T-cell (primary cell): ENCODE results near the gene VPS37D. TPM values are rescaled to one million over a fixed set of nuclear protein-coding genes. Genes with fewer than 3 reads are reported as not detected.
"Not testable (repeated sequence)": the region's sequence is repeated elsewhere in the genome, so short reads cannot be mapped to it uniquely, and the experiment has no call there.

Experiments
- ATAC-seq, 4 experiments: fragments of 200-7000 bp in 3 of 4; fragments of 150-1000 bp in 1 of 4; cut with Tn5 transposase; replicated peaks in 1 of 4; 1 replicate in 3 of 4; 2 replicates in 1 of 4; pipeline ENCODE4 v1.10.0; 2021; ENCODE audit warnings: moderate library complexity in 3 of 4, mild to moderate bottlenecking in 2 of 4, moderate number of reproducible peaks in 1 of 4
- CTCF ChIA-PET, 2 donors: fragments of 300-600 bp; sonication (Branson Sonifier 250); formaldehyde crosslinking; loops; one replicate each; lab custom pipeline; 2022; ENCODE audit warnings: antibody characterized with exemption in 2 of 2; lab: Charles Lee
- POLR2A ChIA-PET, 2 donors: fragments of 300-600 bp; sonication (Branson Sonifier 250); formaldehyde crosslinking; loops; one replicate each; lab custom pipeline; 2022; ENCODE audit warnings: antibody characterized with exemption in 2 of 2; lab: Charles Lee
- DNase-seq, 35 experiments: peaks; one replicate each; pipeline versions ENCODE4 v3.0.0 to v3.0.0-alpha.2; 2013 to 2023
- H3K27ac ChIP-seq: one replicate; pipeline ENCODE4 v1.5.1; 2013; ENCODE audit warnings: low read length
- H3K27me3 ChIP-seq, 2 experiments: replicated peaks in 1 of 2; 1 replicate in 1 of 2; 2 replicates in 1 of 2; pipeline versions ENCODE4 v1.6.1 to v1.7.0; 2013; ENCODE audit warnings: low read length in 1 of 2, mixed read lengths in 1 of 2; ENCODE audit not compliant: control insufficient read depth in 2 of 2, insufficient read depth in 2 of 2; ENCODE audit errors: extremely low read depth in 1 of 2
- H3K36me3 ChIP-seq, 2 donors: 1 replicate in 1 of 2; 2 replicates in 1 of 2; pipeline versions ENCODE4 v1.6.1 to v1.7.0; 2013; ENCODE audit warnings: low read length in 1 of 2; ENCODE audit not compliant: control insufficient read depth in 2 of 2, insufficient read depth in 1 of 2; ENCODE audit errors: extremely low read depth in 1 of 2
- H3K4me1 ChIP-seq, 2 experiments: 1 replicate in 1 of 2; 2 replicates in 1 of 2; pipeline versions ENCODE4 v1.6.1 to v1.7.0; 2013; ENCODE audit warnings: low read length in 2 of 2, mixed read lengths in 1 of 2; ENCODE audit not compliant: insufficient read depth in 2 of 2, control insufficient read depth in 1 of 2; ENCODE audit errors: extremely low read depth in 1 of 2
- H3K4me3 ChIP-seq, 2 donors: 1 replicate in 1 of 2; 2 replicates in 1 of 2; pipeline versions ENCODE4 v1.5.1 to v1.7.0; 2013; ENCODE audit warnings: mild to moderate bottlenecking in 2 of 2, low read length in 1 of 2, moderate library complexity in 1 of 2; ENCODE audit not compliant: control insufficient read depth in 1 of 2; ENCODE audit errors: extremely low read depth in 1 of 2
- H3K9me3 ChIP-seq: 2 replicates; pipeline ENCODE4 v1.7.0; 2013
- H3K27ac Mint-ChIP-seq, 2 donors: one replicate each; pipeline ENCODE4 v1.8.0; 2020 to 2021; ENCODE audit warnings: mild to moderate bottlenecking in 2 of 2, mixed read lengths in 2 of 2
- H3K27me3 Mint-ChIP-seq, 2 donors: one replicate each; pipeline ENCODE4 v1.8.0; 2021 to 2022; ENCODE audit warnings: mixed read lengths in 2 of 2
- H3K36me3 Mint-ChIP-seq: one replicate; pipeline ENCODE4 v1.8.0; 2021; ENCODE audit warnings: mixed read lengths
- H3K4me1 Mint-ChIP-seq, 3 donors: one replicate each; pipeline ENCODE4 v1.8.0; 2020 to 2022; ENCODE audit warnings: mixed read lengths in 3 of 3, mild to moderate bottlenecking in 1 of 3
- H3K4me3 Mint-ChIP-seq, 3 donors: one replicate each; pipeline ENCODE4 v1.8.0; 2020 to 2022; ENCODE audit warnings: mild to moderate bottlenecking in 3 of 3, mixed read lengths in 3 of 3, moderate library complexity in 3 of 3
- H3K9me3 Mint-ChIP-seq, 3 donors: one replicate each; pipeline ENCODE4 v1.8.0; 2020 to 2022; ENCODE audit warnings: mixed read lengths in 3 of 3
- WGBS: methylation state at CpG from one replicate; pipeline ENCODE4 v1.1.5; 2013; ENCODE audit warnings: missing lambda C conversion rate; ENCODE audit not compliant: insufficient coverage; 5-methylcytosine and 5-hydroxymethylcytosine counted together
- total RNA-seq, 35 experiments: library from RNA in 6 of 35; stranded (reverse) in 6 of 35; fragments of 120-200 nt in 1 of 35; gene quantifications; one replicate each; pipeline versions ENCODE4 v1.2.1 to v1.2.4 and lab custom pipeline; 2013 to 2026

Gene VPS37D
- total RNA-seq (1 to 10 TPM in 1 of 5 donors, under 1 TPM in 4; 0.36 to 1.1 (median 0.57) TPM), total RNA-seq (lab: John Stamatoyannopoulos, UW) (0 to 1.3 (median 0.27) reads per million in 29 experiments)
- total RNA-seq (2013): 0.63 TPM

GRCh38 chr7:73667344-73668102 lies at the start of gene VPS37D:
Gene VPS37D, plus strand, starts transcription at chr7:73667831. Its CDS starts 128 bp downstream, at chr7:73667959.
- peak within 1 kb of the TSS; percentile 43 to 51 for H3K4me3 ChIP-seq
- ChIA-PET POLR2A (interaction anchor here in 1 of 2 donors (0.6 to 0.7 kb wide), 2 partner anchors 89 to 146 kb away, joined by 7 to 10 read pairs; partner anchors contain the start of gene TBL2), CTCF (interaction anchor here (0.5 to 0.7 kb wide), 2 partner anchors 177 to 416 kb away, joined by 3 to 4 read pairs; partner anchors contain the start of gene LIMK1 (in 1 of the 2))
- H3K36me3 ChIP-seq: no peaks in the 10 kb centered on the region
- H3K27me3 ChIP-seq: peaks cover 4 to 74% of the 10 kb centered on the region in 2 experiments
- Mint-ChIP-seq H3K27ac (peak within 1 kb of the TSS in 1 of 2 donors; percentile 55), H3K9me3 (peaks cover 0 to 5% (median 5%) of the 10 kb centered on the region in 3 donors), H3K27me3 (peaks cover 26 to 47% of the 10 kb centered on the region in 2 donors), H3K4me1 (peaks cover 5 to 13% (median 12%) of the 10 kb centered on the region in 3 donors), H3K36me3 (no peaks in the 10 kb centered on the region), H3K4me3 (peak within 1 kb of the TSS; percentile 61 to 74 (median 71))
- WGBS: 1% methylated on average over 67 of the region's 79 CpGs
- peaks cover 0 to 12% of the 10 kb centered on the region in 2 experiments for H3K4me1 ChIP-seq
- no peaks in the 10 kb centered on the region for H3K9me3 ChIP-seq
- no peak within 1 kb of the TSS for H3K27ac ChIP-seq
- peak; percentile 94 to 96 (median 95) for ATAC-seq
- DNase-seq: peak; percentile 74 to 97 (median 89)

- Mint-ChIP-seq H3K36me3 (no peaks in the 10 kb centered on the region), H3K27ac (no peak overlapping the region), H3K4me1 (peaks cover 4 to 8% (median 5%) of the 10 kb centered on the region in 3 donors), H3K9me3 (no peaks in the 10 kb centered on the region), H3K4me3 (no peak overlapping the region), H3K27me3 (peaks cover 27 to 50% of the 10 kb centered on the region in 2 donors)
- Histone ChIP-seq H3K9me3 (no peaks in the 10 kb centered on the region), H3K4me3 (no peak overlapping the region), H3K4me1 (peaks cover 0 to 8% of the 10 kb centered on the region in 2 experiments), H3K36me3 (no peaks in the 10 kb centered on the region), H3K27ac (no peak overlapping the region), H3K27me3 (peaks cover 4 to 55% of the 10 kb centered on the region in 2 experiments)
- ATAC-seq (no peak), DNase-seq (no peak)
- POLR2A ChIA-PET: interaction anchor here in 1 of 2 donors (0.7 kb wide), 1 partner anchor 28 kb away, joined by 8 read pairs; no protein-coding TSS in a partner anchor
- CTCF ChIA-PET: no interaction called here
- 67% methylated on average over 2 of the region's 4 CpGs for WGBS
Observed at GRCh38 chr7:73618538-73618937, 49.1 kb upstream of the VPS37D start.

GRCh38 chr7:73619394-73619793 lies 48.2 kb upstream of the VPS37D start:
- H3K9me3 Mint-ChIP-seq, H3K36me3 ChIP-seq, H3K4me3 ChIP-seq, H3K27ac ChIP-seq, H3K27ac Mint-ChIP-seq, H3K36me3 Mint-ChIP-seq, H3K9me3 ChIP-seq, H3K4me3 Mint-ChIP-seq, DNase-seq, ATAC-seq, CTCF ChIA-PET: not testable (repeated sequence)
- Mint-ChIP-seq H3K27me3 (peaks cover 26 to 45% of the 10 kb centered on the region in 2 donors), H3K4me1 (peaks cover 4 to 10% (median 8%) of the 10 kb centered on the region in 3 donors)
- POLR2A ChIA-PET: interaction anchor here in 1 of 2 donors (0.7 kb wide), 1 partner anchor 27 kb away, joined by 8 read pairs; no protein-coding TSS in a partner anchor
- Histone ChIP-seq H3K4me1 (peaks cover 0 to 16% of the 10 kb centered on the region in 2 experiments), H3K27me3 (peaks cover 4 to 55% of the 10 kb centered on the region in 2 experiments)
- 92% methylated on average over 4 of the region's 11 CpGs for WGBS

- Mint-ChIP-seq H3K4me1 (peaks cover 4 to 13% (median 8%) of the 10 kb centered on the region in 3 donors), H3K27ac (no peak overlapping the region), H3K9me3 (no peaks in the 10 kb centered on the region), H3K4me3 (no peak overlapping the region), H3K36me3 (no peaks in the 10 kb centered on the region), H3K27me3 (peaks cover 30 to 48% of the 10 kb centered on the region in 2 donors)
- DNase-seq: no peak
- peaks cover 2 to 61% of the 10 kb centered on the region in 2 experiments for H3K27me3 ChIP-seq
- no peaks in the 10 kb centered on the region for H3K36me3 ChIP-seq
- 53% methylated on average over 5 of the region's 7 CpGs for WGBS
- no peaks in the 10 kb centered on the region for H3K9me3 ChIP-seq
- ChIA-PET POLR2A (interaction anchor here (0.6 to 0.7 kb wide), 2 partner anchors 98 to 129 kb away, joined by 3 to 4 read pairs; partner anchors contain the start of gene STX1A (in 1 of the 2)), CTCF (interaction anchor here in 1 of 2 donors (0.7 kb wide), 1 partner anchor 81 kb away, joined by 5 read pairs; no protein-coding TSS in a partner anchor)
- H3K27ac ChIP-seq: no peak overlapping the region
- H3K4me3 ChIP-seq: no peak overlapping the region
- peaks cover 0 to 20% of the 10 kb centered on the region in 2 experiments for H3K4me1 ChIP-seq
- no peak for ATAC-seq
Observed at GRCh38 chr7:73621168-73622063, 46.2 kb upstream of the VPS37D start.

- H3K4me1 Mint-ChIP-seq: peaks cover 4 to 13% (median 8%) of the 10 kb centered on the region in 3 donors
- Histone ChIP-seq H3K27ac (no peak overlapping the region), H3K36me3 (no peaks in the 10 kb centered on the region), H3K4me1 (peaks cover 0 to 20% of the 10 kb centered on the region in 2 experiments), H3K4me3 (no peak overlapping the region), H3K27me3 (peaks cover 3 to 67% of the 10 kb centered on the region in 2 experiments), H3K9me3 (no peaks in the 10 kb centered on the region)
- H3K4me3 Mint-ChIP-seq: peak overlapping the region in 1 of 3 donors; percentile 62
- whole genome bisulfite sequencing: no CpG with 5 or more reads among the region's 2 CpGs
- no peak for DNase-seq
- no peak overlapping the region for H3K27ac Mint-ChIP-seq
- H3K9me3 Mint-ChIP-seq: no peaks in the 10 kb centered on the region
- ATAC-seq: no peak
- H3K27me3 Mint-ChIP-seq: peaks cover 32 to 59% of the 10 kb centered on the region in 2 donors
- CTCF ChIA-PET: interaction anchor here in 1 of 2 donors (0.6 to 0.7 kb wide), 3 partner anchors 42 to 112 kb away, joined by 3 to 5 read pairs (median 3); no protein-coding TSS in a partner anchor
- no peaks in the 10 kb centered on the region for H3K36me3 Mint-ChIP-seq
- POLR2A ChIA-PET: interaction anchor here in 1 of 2 donors (0.6 kb wide), 1 partner anchor 117 kb away, joined by 11 read pairs; no protein-coding TSS in a partner anchor
Observed at GRCh38 chr7:73622527-73622908, 45.1 kb upstream of the VPS37D start.
